Ascending aorta (tissue), 2 donors: Measurements from ENCODE around the gene BID. TPM values are rescaled to one million over a fixed set of nuclear protein-coding genes. Genes with fewer than 3 reads are reported as not detected.

Experiments used
- DNase-seq, 2 donors: peaks; one replicate each; pipeline ENCODE4 v3.0.0-alpha.2; 2019; ENCODE audit warnings: low spot score in 2 of 2
- H3K27ac ChIP-seq, 2 donors: fragments of 200-600 bp; sonication (generic); one replicate each; pipeline ENCODE4 v1.5.1; 2016 to 2017; ENCODE audit warnings: mild to moderate bottlenecking in 1 of 2
- H3K27me3 ChIP-seq: fragments of 200-600 bp; sonication (generic); one replicate; pipeline ENCODE4 v1.5.1; 2017
- H3K36me3 ChIP-seq, 2 donors: fragments of 200-600 bp; sonication (generic); one replicate each; pipeline ENCODE4 v1.5.1; 2016
- H3K4me1 ChIP-seq, 2 donors: fragments of 200-600 bp; sonication (generic); one replicate each; pipeline ENCODE4 v1.5.1; 2016 to 2017; ENCODE audit warnings: mild to moderate bottlenecking in 1 of 2
- H3K4me3 ChIP-seq, 2 donors: fragments of 200-600 bp; sonication (generic); one replicate each; pipeline ENCODE4 v1.5.1; 2016 to 2017; ENCODE audit warnings: mild to moderate bottlenecking in 1 of 2
- H3K9me3 ChIP-seq, 2 donors: fragments of 200-600 bp; sonication (generic); one replicate each; pipeline ENCODE4 v1.5.1; 2016
- CTCF ChIP-seq, 3 experiments: fragments of 200-600 bp in 2 of 3; fragments of 450-650 bp in 1 of 3; sonication (generic) in 2 of 3; IDR thresholded peaks; one replicate each; pipeline ENCODE4 v1.5.1; 2016 to 2019; ENCODE audit warnings: antibody characterized with exemption in 3 of 3, mild to moderate bottlenecking in 1 of 3, moderate library complexity in 1 of 3
- intact Hi-C: fragments of 100-400 bp; cut with DNase I; formaldehyde crosslinking; loops from one replicate; pipeline ENCODE4 v1.15.1; 2023
- total RNA-seq: library from RNA; depleted of rRNA; stranded (reverse); fragments of >200 nt; gene quantifications from one replicate; pipeline ENCODE4 v1.1.0, GENCODE V29; 2016

BID gene
- total RNA-seq, 1 donor from 2014 or later, result 37.5 TPM

- Histone ChIP-seq H3K4me3 (no peak overlapping the region), H3K36me3 (peaks cover 33 to 52% of the 10 kb centered on the region in 2 donors), H3K27ac (no peak overlapping the region), H3K4me1 (no peaks in the 10 kb centered on the region), H3K9me3 (no peaks in the 10 kb centered on the region), H3K27me3 (no peaks in the 10 kb centered on the region)
- TF ChIP-seq CTCF (IDR thresholded peaks at IDR 0.05), result no peak
- DNase-seq, result no peak
- intact Hi-C loops, result no loop called here
These were observed 29.5 kb upstream of the BID start for GRCh38 chr22:17803609-17804270.

- Histone ChIP-seq H3K36me3 (peaks cover 24 to 43% of the 10 kb centered on the region in 2 donors), H3K4me3 (no peak overlapping the region), H3K27me3 (no peaks in the 10 kb centered on the region), H3K4me1 (no peaks in the 10 kb centered on the region), H3K9me3 (no peaks in the 10 kb centered on the region), H3K27ac (no peak overlapping the region)
- no peak for DNase-seq
- no peak for TF ChIP-seq CTCF (IDR thresholded peaks at IDR 0.05)
- intact Hi-C loops, result no loop called here
These were observed 28.6 kb upstream of the BID start for GRCh38 chr22:17802822-17803221.

GRCh38 chr22:17802411-17802810 is 28.1 kb upstream of the BID start:
- Histone ChIP-seq H3K36me3 (peaks cover 19 to 39% of the 10 kb centered on the region in 2 donors), H3K4me3 (no peak overlapping the region), H3K4me1 (no peaks in the 10 kb centered on the region), H3K27me3 (no peaks in the 10 kb centered on the region), H3K27ac (no peak overlapping the region), H3K9me3 (no peaks in the 10 kb centered on the region)
- DNase-seq, result no peak
- intact Hi-C loops, result no loop called here
- TF ChIP-seq CTCF (IDR thresholded peaks at IDR 0.05), result no peak

- no peaks in the 10 kb centered on the region for H3K27me3 ChIP-seq
- H3K36me3 ChIP-seq, result peaks cover 11 to 17% of the 10 kb centered on the region in 2 donors
- intact Hi-C loops, result no loop called here
- H3K4me1 ChIP-seq, result no peaks in the 10 kb centered on the region
- H3K4me3 ChIP-seq, result no peak overlapping the region
- DNase-seq, result no peak
- no peak overlapping the region for H3K27ac ChIP-seq
- no peak for TF ChIP-seq CTCF (IDR thresholded peaks at IDR 0.05)
- no peaks in the 10 kb centered on the region for H3K9me3 ChIP-seq
These were observed 23.7 kb upstream of the BID start for GRCh38 chr22:17797721-17798559.

- H3K9me3 ChIP-seq, result no peaks in the 10 kb centered on the region
- peaks cover 14 to 20% of the 10 kb centered on the region in 2 donors for H3K36me3 ChIP-seq
- DNase-seq, result no peak
- H3K4me3 ChIP-seq, result no peak overlapping the region
- no peaks in the 10 kb centered on the region for H3K27me3 ChIP-seq
- TF ChIP-seq CTCF (IDR thresholded peaks at IDR 0.05), result no peak
- intact Hi-C loops, result no loop called here
- H3K4me1 ChIP-seq, result no peaks in the 10 kb centered on the region
- H3K27ac ChIP-seq, result no peak overlapping the region
These were observed 22.4 kb upstream of the BID start for GRCh38 chr22:17796695-17797094.
